NCI-H524 treated with DMSO at 0.1 percent for 48 hours (cell line): ENCODE results near the gene PDE4D.
A peak's percentile ranks its signal among the peaks of the same experiment; 100 is the strongest.
"Not testable (repeated sequence)": the region's sequence is repeated elsewhere in the genome, so short reads cannot be mapped to it uniquely, and the experiment has no call there.

ENCODE experiments used
- DNase-seq: peaks from one replicate; lab custom pipeline; 2025; lab: John Stamatoyannopoulos, UW

The PDE4D gene

DNA sequence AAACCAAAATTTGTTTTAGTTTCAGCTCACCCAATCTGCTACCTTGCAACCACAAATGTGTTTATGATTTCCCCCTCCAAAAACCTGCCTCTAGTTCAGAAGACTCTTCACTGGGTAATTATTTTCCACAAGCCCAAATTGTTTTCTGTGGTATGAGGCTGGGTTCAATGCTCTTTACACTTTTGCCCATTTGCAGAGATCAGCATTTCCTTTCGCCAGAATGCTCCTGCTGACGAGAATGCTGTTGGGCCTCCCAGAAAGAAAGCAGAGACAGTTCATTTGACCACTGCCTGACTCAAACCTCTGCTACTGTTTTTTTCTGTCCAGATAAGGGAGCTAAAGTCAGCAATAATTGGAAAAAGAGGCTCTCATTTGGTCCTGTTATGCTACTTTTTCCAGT lies 427.3 kb downstream of the PDE4D start:
- DNase-seq, result no peak

DNA sequence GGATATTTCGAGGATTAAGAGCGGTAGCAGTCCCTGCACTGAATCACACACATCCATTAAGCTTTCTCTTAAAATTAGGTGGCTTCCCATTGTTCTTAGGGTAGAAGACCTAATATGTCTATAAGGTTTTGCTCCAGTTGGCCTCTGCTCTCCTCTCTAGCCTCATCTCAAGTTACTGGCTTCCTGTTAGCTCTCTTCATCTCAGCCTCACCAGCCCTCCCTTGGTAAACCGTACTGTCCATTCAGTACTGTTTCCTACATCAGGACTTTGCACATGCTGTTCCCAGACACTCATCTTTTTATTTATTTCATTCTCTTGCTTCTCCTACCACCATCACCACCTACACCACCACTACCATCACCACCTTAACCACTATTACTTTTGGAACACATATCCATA lies 428.6 kb downstream of the PDE4D start:
- DNase-seq, result no peak

DNA sequence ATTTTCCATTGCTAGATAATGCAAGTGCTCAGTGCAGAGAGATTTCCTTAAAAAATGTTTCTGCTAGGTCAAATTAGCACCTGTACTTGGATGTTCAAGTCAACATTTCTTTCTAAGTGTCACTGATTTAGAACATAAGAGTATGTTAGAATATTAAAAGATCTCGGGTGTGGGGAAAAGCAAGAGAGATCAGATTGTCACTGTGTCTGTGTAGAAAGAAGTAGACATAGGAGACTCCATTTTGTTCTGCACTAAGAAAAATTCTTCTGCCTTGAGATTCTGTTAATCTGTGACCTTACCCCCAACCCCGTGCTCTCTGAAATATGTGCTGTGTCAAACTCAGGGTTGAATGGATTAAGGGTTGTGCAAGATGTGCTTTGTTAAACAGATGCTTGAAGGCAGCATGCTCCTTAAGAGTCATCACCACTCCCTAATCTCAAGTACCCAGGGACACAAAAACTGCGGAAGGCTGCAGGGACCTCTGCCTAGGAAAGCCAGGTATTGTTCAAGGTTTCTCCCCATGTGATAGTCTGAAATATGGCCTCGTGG lies 429.8 kb downstream of the PDE4D start:
- DNase-seq, result not testable (repeated sequence)

DNA sequence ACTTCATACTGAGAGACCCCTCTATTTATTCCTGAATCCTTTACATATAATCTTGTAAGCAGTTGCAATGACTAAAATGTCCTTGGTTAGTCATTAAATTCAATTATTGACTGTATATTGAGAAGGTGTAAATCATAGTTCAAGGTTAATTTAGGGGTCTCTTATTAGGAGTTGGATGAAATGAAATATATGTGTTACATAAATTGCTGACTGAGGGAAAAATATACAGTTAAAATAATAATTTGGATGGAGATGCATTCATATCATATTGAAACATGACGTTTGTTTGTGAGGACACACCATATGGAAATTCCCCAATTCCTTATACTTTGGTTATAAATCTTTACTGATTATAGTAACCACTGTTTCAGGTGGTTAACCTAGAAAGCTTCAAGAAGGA lies 430.6 kb downstream of the PDE4D start:
- DNase-seq, result no peak

DNA sequence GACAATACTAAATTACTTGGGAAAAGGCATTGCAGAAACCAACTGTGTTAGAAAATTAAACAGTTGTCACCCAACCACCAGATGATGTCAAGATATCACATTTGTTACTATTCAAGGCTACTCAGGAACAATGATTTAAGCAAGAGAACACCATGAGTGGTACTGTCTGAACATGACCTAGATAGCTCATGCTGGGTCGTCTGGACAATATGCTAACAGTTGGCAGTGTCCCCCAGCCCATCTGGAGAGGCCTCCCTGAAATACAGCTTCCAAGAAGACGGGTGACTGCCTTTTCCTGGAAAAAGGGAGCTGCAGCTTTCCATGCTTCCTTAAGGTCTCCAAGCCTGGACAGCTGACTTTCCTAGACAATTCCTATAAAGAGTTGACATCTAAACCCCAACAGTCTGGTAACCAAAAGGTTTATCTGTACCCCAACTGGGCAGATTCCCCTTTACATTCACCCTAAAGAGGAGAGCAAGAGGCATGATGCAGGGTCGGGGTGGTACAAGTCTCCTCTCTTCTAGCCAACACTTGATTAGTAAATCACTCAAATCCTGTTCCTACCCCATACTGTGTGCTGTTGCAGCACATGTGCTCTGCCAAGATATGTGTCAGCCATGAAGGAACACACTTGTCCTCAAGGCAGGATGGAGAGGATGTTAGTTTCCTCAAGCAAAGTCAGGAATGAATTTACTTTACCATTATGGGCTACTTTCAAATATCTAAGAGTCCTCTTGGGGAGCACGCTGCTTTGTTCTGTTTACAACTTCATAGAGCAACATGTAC lies 433.0 kb downstream of the PDE4D start:
- no peak for DNase-seq

DNA sequence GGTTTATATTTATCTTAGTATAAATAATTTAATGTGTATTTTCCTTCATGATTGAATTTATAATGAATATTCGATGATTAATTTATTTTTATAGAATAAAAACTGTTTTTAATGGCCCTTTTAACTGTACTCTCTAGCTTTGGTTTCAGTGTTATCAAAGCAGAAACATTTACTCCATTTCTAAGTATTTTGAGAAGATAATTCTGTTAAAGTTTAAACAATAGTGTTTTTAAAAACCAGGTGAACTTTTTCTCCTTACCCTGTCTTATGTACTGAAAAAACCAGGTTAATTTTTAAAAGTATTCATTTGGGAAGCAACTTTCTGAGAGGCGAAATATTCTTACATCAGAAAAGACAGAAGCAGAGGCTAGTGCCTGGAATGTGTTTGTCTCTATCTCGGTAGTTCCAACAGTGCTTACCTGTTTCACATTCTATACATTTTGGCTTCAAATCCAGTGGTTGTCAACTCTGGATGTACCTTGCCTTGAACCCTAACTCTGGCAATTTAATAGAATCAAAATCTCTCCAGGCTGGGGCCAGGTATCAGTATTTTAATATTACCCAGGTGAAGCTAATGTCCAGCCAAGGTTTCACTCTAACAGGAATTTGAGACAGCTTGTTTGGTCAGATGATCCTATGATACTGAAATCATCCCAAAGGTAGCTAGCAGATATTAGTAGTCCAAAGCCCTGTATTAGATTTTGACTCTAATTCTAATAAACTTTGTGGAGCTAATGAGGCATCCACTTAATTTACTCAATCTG lies 434.4 kb downstream of the PDE4D start:
- no peak for DNase-seq

DNA sequence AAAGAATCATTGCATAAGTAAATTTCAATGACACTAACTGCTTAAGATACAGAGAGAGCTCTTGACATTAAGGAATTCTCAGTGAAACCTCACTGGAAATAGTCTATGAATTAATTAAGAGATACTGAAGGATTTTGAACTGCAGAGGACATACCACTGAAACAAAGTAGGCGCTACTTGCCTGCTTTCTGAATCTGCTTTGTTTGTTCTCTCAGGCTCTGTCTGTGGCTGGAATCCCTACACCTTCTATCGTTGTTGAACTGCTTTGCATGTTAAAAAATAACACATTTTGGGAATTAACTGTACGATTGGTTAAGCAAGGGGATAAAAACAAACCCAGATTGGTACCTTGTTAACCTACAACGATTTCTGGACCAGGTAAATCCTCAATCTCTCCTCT lies 435.2 kb downstream of the PDE4D start:
- DNase-seq, result no peak

DNA sequence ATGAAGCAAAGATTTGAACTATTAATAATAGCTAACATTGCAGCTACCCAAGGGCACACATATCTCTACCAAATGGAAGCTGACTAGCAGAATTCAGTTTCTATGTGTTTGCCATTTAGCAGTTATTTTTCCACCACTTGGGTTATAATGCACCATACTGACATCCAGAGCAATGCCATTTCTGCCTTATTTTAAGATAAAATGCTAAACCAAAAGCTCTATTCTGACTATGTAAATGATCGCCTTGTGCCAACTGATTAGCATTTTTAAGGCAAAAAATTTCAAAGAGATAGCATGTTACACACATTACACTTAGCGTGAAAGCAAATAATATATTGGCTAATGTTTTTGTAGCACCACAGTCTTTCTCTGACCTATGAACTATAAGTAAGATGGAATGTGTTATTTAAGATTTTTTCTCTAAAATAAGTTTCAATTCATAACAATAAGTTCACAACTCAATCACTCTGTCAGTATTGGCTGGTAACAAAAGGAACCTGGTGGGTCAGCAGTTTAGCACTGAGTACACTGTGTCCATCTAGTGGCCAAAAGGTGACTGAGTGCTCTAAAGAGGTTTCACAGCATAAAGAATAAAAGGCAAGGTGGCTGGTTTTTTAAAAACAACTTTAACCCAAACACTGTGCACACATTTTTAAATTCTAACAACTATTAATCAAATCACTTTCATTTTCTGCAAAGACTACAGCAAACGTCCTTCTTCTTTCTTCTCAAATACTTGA lies 443.5 kb downstream of the PDE4D start:
- no peak for DNase-seq

DNA sequence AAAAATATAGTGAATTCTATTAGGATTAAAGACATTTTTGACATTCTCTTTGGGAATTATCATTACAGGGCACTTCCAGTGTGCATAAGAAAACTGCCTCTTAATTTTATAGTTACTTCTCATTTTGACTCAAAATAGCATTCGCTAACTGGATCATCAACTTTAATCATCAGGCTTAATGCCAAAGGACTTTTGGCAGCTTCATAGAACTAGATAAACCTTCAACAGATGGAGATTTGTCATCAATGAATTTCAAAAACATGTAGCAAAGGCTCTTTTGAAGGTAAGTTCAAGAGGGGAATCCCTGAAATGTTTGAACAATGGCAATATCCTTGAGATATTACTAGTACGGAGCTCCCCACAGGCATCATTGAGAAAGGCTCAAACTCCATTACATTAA lies 447.2 kb downstream of the PDE4D start:
- no peak for DNase-seq

DNA sequence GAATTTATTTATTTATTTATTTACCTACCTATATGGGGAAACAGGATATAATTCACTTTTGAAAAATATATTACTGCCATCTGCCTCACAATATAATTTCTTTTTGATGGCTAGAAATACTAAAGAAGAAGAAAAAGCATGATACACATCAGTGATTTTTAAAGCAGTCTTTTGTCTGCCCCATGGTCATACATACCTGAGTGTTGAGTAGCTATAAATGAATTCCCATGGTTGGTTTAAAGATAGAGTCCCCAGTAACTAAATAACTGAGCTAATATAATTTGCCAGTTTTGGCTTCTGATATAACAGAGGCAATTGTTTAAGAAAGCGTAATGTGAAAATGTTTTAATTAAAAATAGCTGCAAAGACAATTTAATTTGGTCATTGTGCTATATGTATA lies 447.8 kb downstream of the PDE4D start:
- no peak for DNase-seq

DNA sequence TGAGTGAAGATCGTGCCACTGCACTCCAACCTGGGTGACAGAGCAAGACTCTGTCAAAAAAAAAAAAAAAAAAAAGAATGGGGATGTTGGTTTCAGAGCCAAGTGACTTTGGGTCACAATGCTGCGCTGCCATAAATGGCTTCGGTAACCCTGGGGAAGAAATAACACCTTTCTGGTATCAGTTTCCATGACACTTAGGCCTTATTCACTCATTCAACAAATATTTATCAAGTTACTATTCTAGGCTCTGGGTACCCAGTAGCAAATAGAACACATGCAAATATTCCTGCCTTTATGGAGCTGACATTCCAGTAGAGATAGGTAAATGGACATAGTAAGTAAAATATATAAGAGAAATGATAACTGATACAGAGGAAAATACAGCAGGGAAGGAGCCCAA lies 454.2 kb downstream of the PDE4D start:
- DNase-seq, result no peak

DNA sequence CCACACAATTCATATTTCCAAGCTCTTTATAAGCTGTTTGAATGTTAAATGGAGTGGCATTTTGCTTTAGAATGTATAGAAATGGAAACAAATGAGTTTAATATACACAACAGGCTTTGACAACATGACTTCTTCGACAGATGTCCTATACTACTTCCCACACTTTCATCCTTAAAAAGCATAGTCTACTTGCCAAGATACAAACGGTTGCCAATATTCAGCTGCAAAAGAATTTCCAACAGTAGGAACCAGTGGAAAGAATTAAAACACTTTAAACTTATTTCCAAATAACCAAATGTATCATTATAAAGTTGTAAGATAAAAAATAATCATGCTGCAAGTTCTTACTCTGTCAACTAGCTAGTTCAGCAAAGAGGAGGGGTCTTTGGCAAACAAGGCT lies 456.4 kb downstream of the PDE4D start:
- DNase-seq, result no peak

DNA sequence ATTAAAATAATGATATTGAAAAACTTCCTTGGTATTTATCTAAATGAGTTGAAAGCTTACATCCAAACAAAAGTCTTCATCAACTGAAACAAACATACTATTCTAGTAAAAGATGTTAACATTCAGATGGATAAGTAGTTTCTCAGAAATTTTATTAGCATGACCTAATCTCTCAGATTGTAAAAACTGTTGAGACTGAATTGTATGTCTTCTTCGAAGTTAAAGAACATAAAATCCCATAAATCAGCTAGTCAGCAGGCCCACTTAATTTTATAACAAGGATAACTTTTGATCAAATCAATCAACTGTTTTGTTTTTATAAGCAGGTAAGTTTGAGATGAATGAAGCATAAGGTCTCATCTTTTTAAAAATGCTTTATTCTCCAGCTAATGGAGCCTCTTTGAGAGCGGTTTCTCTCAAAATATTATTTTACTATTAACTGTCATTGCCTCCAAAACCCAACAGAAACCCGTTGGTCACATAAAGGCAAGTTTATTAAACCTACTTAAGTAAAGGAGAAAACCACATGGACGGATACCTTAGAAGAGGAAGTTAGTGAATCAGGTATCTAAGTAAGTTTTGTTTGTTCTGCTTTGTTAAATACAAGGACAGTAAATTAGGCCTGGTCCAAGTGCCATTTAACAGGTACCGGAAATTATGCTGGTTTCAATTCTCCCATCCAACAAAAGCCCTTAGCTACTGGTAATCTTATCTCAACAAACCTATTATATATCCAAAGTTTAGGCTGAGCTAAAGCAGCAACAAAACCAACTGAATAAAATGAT lies 457.0 kb downstream of the PDE4D start:
- no peak for DNase-seq

DNA sequence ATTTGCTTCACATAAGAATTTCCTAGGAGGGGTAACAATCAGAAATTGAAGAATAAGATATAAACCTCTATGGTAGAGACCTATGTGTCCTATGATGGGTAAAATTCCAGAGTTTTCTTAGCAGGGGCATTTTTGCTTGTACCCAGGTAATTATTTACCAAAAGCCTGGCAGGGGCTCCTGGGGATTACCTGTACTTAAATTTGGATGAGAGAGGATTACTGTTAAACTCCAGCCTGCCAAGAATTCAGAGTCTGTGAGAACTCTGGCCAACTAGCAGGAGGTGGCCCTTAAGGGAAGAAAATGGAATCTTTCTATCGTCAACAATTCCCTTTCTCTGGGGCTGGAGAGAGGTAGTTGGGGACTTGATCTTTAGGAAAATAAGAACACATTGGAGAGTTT lies 460.4 kb downstream of the PDE4D start:
- DNase-seq, result no peak

DNA sequence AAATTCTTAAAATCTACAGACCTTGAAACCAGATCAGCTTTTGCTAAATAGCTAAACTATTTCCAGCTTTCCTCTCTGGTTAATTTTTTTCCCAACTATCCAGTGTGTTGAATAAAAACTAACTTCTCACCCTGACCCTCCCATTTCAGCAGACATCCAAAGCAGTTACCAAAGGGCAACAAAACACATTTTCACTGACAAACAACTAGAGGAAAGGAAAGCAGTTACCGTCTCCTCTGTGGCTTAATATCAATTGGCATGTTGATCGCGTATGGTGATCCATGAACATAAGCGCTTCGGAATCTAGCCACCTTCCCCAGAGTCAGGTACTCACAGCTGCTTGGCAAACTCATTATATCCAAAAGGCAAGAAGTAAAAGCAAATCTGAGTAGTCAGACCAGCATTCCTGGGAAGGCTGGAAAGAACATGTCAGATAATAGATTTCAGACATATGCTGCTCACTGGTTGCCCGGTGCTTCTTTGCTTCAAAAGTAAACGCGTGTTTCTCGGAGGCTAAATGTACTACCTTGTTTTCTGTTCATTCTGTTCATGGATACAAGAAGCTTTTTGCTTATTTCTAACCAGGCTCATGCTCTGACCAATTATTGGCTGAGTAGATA lies 463.4 kb downstream of the PDE4D start:
- no peak for DNase-seq

DNA sequence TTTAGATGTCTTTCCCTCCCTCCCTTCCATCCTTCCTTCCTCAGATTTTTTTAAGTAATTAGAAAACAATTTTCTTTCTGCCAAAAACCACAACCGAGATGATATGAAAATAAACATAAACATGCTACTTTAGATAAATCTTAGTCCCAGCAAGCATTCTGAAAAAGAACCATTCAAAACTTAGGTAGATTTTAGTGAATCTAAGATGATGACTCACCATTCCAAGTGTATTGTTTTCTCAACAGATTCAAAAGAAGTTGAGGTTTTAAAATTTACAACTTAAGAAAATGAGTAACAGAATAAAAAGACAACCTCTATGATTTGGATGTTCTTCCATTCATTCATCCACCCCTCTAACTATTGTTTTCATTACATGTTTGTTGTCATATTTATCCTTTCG lies 465.1 kb downstream of the PDE4D start:
- DNase-seq, result no peak

DNA sequence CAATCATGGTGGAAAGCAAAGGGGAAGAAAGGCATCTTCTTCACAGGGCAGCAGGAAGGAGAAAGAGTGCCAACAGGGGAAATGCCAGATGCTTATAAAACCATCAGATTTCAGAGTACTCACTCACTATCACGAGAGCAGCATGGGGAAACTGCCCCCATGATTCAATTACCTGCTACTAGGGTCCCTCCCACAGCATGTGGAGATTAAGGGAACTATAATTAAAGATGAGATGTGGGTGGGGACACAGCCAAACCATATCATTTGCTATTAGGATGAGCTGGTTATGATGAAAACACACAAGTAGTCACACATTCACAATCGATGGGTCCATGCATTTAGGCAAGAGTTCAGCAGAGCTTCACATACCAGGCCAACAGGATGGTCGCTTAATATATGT lies 469.0 kb downstream of the PDE4D start:
- peak; percentile 5 for DNase-seq

DNA sequence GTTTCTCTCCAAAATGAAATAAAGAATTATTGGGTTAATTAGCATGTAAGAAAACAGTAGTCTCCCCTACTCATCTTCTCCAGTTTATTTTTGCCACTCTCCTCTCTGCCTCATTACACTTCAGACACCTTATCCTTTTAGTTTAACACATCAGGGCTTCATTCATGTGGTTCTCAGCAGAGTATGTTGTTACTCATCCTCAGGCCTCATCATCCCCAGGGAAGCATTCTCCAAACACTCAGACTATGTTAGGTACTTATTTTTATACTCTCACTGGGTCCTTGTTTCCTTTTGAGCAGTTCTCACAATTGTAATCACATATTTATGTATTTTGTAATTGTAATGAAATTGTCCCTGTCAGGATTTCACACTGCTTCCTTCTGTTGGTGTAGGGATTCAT lies 470.5 kb downstream of the PDE4D start:
- DNase-seq, result no peak

DNA sequence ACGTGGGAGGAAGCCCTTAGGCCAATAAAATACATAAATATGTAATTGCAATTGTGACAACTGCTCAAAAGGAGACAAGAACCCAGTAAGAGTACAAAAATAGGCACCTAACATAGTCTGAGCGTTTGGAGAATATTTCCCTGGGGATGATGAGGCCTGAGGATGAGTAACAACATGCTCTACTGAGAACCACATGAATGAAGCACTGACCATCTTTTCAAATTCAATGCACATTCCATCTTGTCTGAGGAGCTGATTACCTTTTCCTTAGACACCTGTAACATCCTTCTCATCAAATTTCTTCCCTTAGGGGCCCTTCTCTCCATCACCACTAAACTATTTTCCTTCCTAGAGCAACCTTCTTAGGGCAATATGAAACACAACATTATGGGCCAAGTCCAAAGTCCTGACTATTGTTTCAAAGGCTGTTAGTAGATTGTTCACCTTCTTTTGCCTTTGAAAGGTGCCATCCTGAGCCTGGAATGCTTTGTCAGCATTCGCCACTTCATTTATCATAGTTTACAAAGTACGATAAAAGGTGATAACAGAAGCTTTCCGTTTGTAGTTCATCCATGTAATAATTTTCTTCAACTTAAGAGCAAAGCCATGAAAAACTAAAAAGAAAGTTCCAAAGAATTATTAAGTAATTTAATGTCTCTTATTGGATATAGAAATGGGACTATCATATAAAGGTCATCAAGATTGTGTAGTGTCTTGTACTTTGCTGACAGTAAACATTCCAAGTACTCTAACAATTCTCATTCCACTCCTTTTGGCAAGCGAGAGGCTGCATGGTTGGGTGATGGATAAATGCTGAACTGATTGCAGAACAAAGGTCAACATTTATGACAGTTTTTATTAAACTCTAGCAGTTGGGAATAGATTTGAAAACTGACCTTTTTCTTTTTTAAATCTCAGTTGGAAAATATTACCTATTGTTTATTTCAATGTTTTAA lies 471.3 kb downstream of the PDE4D start:
- no peak for DNase-seq

DNA sequence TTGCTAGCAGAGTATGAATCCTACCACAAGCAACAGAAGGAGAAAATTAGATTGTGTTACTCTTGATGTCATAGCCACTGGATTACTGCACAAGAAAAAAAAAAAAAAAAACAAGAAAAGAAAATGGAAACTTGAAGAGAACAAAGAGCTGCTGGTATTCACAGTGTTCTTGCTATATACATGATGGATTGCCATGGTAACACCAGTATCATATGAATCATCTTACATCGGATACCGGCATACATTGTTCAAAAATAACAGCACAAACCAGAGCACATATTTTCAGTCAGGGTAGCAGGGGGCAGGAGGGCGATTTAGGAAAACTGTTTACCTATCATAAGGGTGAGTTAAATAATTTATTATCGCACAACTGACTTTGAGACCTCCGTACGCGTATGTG lies 472.9 kb downstream of the PDE4D start:
- no peak for DNase-seq
